ENCODE measurements around the gene BSN. TPM values are rescaled to one million over a fixed set of nuclear protein-coding genes. Genes with fewer than 3 reads are reported as not detected.

The BSN gene
- polyA plus RNA-seq, 1 experiment, result 0.04 TPM

GRCh38 chr3:49641921-49642707, 87.8 kb downstream of the BSN start:
- ChIA-PET POLR2A (no interaction called here), CTCF (no interaction called here)
- no peak for DNase-seq (ENCODE audit: low read depth)
- no peaks in the 10 kb centered on the region for H3K36me3 ChIP-seq (ENCODE audit: control insufficient read depth, insufficient read depth, low read length)
- peaks cover 5% of the 10 kb centered on the region for H3K27me3 ChIP-seq (ENCODE audit: control insufficient read depth, insufficient read depth, low read length)
- no peak for TF ChIP-seq CTCF (IDR thresholded peaks at IDR 0.05; ENCODE audit: insufficient read depth, low read depth, low read length)
- H3K4me3 ChIP-seq (ENCODE audit: low read depth, low read length), result no peak overlapping the region

GRCh38 chr3:49642708-49643145, 88.5 kb downstream of the BSN start:
- DNase-seq (ENCODE audit: low read depth), result no peak
- no peak overlapping the region for H3K4me3 ChIP-seq (ENCODE audit: low read depth, low read length)
- H3K27me3 ChIP-seq (ENCODE audit: control insufficient read depth, insufficient read depth, low read length), result peaks cover 5% of the 10 kb centered on the region
- H3K36me3 ChIP-seq (ENCODE audit: control insufficient read depth, insufficient read depth, low read length), result no peaks in the 10 kb centered on the region
- POLR2A ChIA-PET, result no interaction called here
- CTCF ChIA-PET, result no interaction called here
- no peak for TF ChIP-seq CTCF (IDR thresholded peaks at IDR 0.05; ENCODE audit: insufficient read depth, low read depth, low read length)

GRCh38 chr3:49644684-49645083, 90.4 kb downstream of the BSN start:
- H3K27me3 ChIP-seq (ENCODE audit: control insufficient read depth, insufficient read depth, low read length), result peaks cover 5% of the 10 kb centered on the region
- POLR2A ChIA-PET, result no interaction called here
- CTCF ChIA-PET, result interaction anchor here (0.9 to 2.2 kb wide), 2 partner anchors 17 to 105 kb away, joined by 3 to 8 read pairs; no protein-coding TSS in a partner anchor
- H3K36me3 ChIP-seq (ENCODE audit: control insufficient read depth, insufficient read depth, low read length), result no peaks in the 10 kb centered on the region
- DNase-seq (ENCODE audit: low read depth), result no peak
- no peak overlapping the region for H3K4me3 ChIP-seq (ENCODE audit: low read depth, low read length)
- TF ChIP-seq CTCF (IDR thresholded peaks at IDR 0.05; ENCODE audit: insufficient read depth, low read depth, low read length), result no peak

- Histone ChIP-seq H3K4me3 (ENCODE audit: low read depth, low read length) (no peak overlapping the region), H3K27me3 (ENCODE audit: control insufficient read depth, insufficient read depth, low read length) (peaks cover 5% of the 10 kb centered on the region), H3K36me3 (ENCODE audit: control insufficient read depth, insufficient read depth, low read length) (no peaks in the 10 kb centered on the region)
- DNase-seq (ENCODE audit: low read depth), result no peak
- POLR2A ChIA-PET, result no interaction called here
- CTCF ChIA-PET, result interaction anchor here (0.6 to 1.7 kb wide), 3 partner anchors 25 to 107 kb away, joined by 3 to 6 read pairs (median 3); partner anchors contain the start of genes MST1 and RNF123
- no peak for TF ChIP-seq CTCF (IDR thresholded peaks at IDR 0.05; ENCODE audit: insufficient read depth, low read depth, low read length)
These were observed 92.0 kb downstream of the BSN start for GRCh38 chr3:49646236-49646635.

- TF ChIP-seq CTCF (IDR thresholded peaks at IDR 0.05; ENCODE audit: insufficient read depth, low read depth, low read length), result no peak
- Histone ChIP-seq H3K4me3 (ENCODE audit: low read depth, low read length) (no peak overlapping the region), H3K27me3 (ENCODE audit: control insufficient read depth, insufficient read depth, low read length) (peaks cover 3% of the 10 kb centered on the region; the same call in 1 of the 2 replicates), H3K36me3 (ENCODE audit: control insufficient read depth, insufficient read depth, low read length) (no peaks in the 10 kb centered on the region)
- no peak for DNase-seq (ENCODE audit: low read depth)
- POLR2A ChIA-PET, result no interaction called here
- CTCF ChIA-PET, result interaction anchor here (1.7 kb wide), 1 partner anchor 108 kb away, joined by 6 read pairs; no protein-coding TSS in a partner anchor
These were observed 93.5 kb downstream of the BSN start for GRCh38 chr3:49647741-49648140.

All from BJ (cell line).